HG03066 (cell line): Measurements from ENCODE around the gene LARP4B.
"Not testable (repeated sequence)": the region's sequence is repeated elsewhere in the genome, so short reads cannot be mapped to it uniquely, and the experiment has no call there.

Experiments used
- ATAC-seq: cut with Tn5 transposase; IDR thresholded peaks from one replicate; pipeline ENCODE4 v1.9.1; 2021; ENCODE audit warnings: low read depth; ENCODE audit not compliant: unreplicated experiment

LARP4B gene

GRCh38 chr10:958856-959255 lies 27.4 kb upstream of the LARP4B start:
- no peak for ATAC-seq

DNA sequence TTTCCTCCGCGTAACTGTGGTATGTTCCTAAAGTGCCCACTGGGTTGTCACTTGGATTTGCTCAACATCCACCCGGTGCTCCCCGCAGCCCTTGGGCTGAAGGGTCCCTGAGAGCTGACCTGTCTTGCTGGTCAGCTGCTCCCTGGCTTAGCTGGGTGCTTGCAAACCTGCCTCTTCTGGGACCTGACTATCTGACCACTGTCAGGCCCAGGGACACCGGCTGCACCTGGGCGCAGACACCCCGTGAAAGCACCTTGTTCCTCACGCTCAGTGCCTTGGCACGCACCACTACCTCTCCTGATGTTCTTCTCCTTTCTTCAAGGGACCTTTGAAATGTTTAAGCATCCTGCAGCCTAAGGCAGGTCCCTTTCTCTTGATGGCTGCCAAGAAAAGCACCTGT lies 26.6 kb upstream of the LARP4B start:
- no peak for ATAC-seq

DNA sequence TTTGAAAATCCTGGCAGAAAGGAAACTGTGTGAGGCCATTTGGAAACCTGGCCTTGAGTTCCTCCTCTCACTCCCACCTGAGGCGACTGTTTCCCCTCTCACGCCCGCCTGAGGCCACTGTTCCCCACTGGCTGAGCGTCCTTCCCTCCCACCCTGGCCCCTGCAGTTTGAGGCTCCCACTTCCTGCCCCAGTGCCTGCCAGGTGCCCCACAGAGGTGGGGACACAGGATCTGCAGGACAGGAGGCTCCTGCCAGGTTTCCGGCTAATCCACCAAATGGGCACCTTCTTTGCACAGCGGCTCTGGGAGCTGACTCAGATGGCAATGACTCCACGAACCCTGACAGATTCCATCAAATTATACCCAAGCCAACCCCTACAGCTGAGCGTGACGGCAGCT lies 24.3 kb upstream of the LARP4B start:
- no peak for ATAC-seq

DNA sequence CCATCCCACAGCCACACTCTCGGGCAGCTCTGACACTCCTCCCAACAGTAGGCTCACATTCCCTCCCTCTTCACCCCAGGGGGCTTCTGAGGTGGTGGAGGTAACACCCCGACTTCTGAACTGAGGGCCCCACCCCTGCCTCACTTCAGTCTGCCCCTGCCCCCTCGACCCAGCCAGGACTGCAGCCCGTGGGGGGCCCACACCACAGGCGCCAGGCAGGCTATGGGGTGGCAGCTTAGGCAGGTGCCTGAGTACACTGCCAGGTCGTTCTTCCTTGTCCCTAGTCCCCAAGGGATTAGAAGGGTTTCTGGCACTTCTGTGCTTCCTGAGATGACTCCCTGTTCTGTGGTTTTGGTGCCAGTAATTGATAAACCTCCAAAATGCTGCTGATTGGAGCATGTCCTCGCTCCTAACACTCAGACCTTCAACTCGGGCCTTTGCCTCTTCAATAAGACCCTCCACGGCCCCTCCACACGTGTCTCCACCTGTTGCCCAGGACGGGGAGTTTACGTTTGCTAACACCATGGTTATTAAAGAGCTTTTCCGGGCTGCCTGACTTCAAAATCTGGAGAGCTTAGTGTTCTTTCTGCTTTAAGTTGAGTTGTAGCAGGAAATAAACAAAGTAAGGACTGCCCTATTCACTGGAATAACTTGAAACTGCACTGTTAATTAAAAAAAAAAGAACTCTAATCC lies 23.8 kb upstream of the LARP4B start:
- ATAC-seq = no peak

GRCh38 chr10:954396-954795 lies 22.9 kb upstream of the LARP4B start:
- no peak for ATAC-seq

GRCh38 chr10:953836-954235 lies 22.3 kb upstream of the LARP4B start:
- no peak for ATAC-seq

DNA sequence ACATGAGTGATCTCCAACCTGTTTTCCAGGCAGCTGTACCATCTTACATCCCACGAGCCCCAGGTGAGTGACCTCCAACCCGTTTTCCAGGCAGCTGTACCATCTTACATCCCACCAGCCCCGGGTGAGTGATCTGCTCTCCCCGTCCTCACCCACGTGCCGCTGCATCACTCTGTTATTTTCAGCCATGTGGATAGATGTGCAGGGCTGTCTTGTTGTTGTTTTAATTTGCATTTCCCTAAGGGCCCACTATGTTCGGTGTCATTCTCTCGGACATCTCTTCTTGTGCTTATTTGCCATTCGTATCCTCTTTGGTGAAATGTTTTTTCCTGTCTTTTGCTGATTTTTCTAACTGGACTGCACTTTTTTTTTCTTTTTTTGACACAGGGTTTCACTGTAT lies 17.9 kb upstream of the LARP4B start:
- no peak for ATAC-seq

DNA sequence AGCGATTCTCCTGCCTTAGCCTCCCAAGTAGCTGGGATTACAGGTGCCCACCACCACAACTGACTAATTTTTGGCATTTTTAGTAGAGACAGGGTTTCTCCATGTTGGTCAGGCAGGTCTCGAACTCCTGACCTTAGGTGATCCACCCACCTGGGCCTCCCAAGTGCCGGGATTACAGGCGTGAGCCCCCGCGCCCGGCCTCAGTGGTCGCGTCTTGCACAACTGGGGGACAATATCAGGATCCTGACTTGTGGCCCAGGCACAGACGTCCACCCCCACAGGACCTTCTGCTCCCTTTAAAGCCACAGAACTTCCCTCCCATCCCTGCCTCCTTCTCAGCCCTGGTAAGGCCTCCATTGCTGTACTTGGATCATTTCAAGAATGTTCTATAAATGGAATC lies 16.8 kb upstream of the LARP4B start:
- ATAC-seq = no peak

DNA sequence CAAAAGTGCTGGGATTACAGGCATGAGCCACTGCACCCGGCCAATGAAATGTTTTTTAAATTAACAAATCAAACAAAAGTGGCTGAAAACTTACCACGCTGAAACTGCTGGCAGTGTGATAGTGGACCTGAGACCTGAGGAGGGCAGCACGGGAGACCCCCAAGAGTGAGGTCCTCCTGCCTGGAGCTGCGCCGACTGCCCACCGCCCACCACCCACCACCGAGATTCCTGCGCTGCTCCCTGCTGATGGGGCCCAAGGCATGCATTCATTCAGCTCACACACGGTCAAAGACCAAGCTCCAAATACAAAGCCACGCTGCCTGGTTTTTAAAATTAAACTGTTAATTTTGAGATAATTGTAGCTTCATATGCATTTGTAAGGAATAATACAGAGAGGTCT lies 16.4 kb upstream of the LARP4B start:
- ATAC-seq = no peak

- no peak for ATAC-seq
Observed at GRCh38 chr10:947051-947450, 15.5 kb upstream of the LARP4B start.

GRCh38 chr10:945778-946177 lies 14.3 kb upstream of the LARP4B start:
- no peak for ATAC-seq

DNA sequence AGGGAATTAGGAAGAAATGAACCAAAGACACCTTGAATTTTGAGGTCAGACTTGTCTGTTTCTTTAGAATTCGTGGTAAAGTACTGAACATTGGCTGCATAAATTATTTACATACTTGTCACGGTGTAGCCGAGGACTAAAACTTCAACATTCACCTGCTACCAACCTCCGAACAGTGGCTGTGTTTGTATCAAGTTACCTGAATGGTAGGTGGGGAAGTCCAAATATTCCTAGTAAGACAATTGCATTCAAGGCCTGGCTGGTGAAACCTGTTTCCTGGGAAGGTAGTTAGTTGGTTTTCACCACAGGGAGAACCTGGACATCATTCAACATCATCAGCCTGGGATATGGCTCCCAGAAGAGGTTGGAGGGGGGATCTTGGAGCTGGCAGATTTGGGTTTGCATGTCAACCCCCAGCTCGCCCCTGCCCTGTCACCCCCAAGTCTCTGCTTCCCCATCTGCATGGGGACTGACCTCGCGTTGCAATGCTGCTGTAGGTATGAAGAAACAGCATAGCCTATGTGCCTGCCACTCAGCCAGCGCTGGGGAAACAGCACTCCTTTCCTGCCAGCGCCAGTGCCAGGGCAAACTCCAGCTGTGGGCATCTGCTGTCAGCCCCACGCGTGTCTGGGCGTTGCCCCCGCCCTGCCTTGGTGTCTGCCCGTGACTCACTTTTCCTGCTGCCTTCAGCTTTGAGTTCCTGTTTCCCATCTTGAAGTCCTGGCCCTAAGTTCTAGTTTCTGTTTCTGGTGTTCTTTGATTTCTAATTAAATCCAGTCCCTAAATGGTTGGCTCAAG lies 12.7 kb upstream of the LARP4B start:
- ATAC-seq = peak; percentile 43

DNA sequence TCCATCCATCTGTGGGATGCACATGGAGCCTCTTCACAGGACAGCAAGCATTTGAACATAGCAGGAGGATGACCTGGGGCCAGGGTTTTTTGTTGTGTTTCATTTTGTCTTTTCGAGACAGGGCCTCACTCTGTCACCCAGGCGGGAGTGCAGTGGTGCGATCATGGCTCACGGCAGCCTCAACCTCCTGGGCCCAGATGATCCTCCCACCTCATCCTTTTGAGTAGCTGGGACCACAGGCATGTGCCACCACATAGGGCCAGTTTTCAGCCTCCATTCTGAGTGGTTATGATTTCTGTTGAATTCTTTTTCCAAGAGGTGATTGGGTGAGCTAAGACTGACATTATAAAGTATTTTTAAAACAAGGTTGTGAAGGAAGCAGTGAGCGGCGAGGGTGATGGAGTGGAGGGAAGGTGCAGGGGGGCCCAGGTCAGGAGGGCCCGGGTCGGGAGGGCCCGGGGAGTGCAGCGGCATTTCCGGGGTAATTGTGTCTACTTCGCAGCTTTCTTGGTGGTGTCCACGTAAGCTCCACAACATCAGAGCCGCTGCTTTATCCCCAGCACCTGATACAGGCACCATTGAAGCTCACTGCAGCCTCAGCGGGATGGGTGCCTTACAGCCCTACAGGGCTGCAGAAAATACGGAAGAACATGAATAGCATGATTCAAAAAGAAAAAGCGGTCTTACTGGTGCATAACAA lies 12.0 kb upstream of the LARP4B start:
- ATAC-seq = peak; percentile 43

- no peak for ATAC-seq
Observed at GRCh38 chr10:938941-939678, 7.6 kb upstream of the LARP4B start.

DNA sequence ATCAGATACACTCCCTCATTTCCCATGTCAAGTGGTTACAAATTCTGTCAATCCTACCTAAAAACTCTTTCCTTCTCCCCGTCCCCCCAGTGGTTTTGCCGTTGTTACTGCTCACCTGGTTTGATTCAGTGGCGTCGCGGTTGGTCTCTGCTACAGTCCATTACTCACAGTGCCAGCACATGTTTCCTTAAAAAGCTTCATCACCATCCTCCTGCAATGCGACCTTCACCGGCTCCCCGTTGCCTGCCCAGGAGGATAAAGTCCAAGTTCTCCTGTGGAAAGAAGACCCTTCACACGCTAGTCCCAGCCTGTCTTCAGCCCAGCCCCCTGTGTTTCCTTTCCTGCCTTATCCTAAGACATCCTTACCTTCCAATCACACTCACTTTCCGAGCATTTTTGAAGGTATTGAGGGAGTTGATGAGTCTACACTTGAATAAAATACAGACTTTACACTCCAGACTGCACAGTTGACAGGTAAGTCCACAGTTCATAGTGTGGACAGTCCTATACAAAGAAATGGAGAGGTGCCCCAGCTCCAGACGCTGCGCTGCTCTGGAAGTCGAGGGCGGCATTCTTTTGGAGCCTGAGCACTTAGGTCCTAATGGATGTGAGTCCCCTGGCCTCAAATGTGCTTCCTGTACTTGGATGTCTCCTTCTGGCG lies 3.4 kb upstream of the LARP4B start:
- no peak for ATAC-seq

- not testable (repeated sequence) for ATAC-seq
Observed at GRCh38 chr10:934165-934564, 2.7 kb upstream of the LARP4B start.

- no peak for ATAC-seq
Observed at GRCh38 chr10:932589-932988, 1.1 kb upstream of the LARP4B start.

GRCh38 chr10:930625-931325 lies 730 bp downstream of the LARP4B start:
- ATAC-seq = no peak

- peak; percentile 30 for ATAC-seq
Observed at GRCh38 chr10:929960-930624, 1.4 kb downstream of the LARP4B start.
